ENCODE measurements around the gene PPP1R1A.

DNA sequence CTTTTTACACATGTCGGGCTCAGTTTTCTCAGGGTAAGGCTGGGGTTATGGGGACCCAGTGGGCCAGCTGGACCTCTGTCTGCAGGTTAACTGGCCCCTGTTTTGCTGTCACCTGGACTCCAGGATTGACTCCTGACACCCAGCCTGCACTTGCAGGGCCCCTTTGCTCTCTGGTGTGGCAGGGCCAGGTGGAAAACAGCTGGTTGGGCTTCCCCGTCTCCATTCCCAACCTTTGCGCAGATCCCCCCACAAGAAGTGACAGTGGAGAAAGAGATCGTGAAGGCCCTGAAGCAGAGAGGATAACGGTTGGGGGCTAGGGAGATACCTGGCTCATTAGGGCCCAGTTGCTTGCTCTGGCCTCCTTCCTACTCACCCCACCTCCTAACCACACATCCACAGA, 1.5 kb upstream of the PPP1R1A start:
- TF ChIP-seq, protein P1, sequence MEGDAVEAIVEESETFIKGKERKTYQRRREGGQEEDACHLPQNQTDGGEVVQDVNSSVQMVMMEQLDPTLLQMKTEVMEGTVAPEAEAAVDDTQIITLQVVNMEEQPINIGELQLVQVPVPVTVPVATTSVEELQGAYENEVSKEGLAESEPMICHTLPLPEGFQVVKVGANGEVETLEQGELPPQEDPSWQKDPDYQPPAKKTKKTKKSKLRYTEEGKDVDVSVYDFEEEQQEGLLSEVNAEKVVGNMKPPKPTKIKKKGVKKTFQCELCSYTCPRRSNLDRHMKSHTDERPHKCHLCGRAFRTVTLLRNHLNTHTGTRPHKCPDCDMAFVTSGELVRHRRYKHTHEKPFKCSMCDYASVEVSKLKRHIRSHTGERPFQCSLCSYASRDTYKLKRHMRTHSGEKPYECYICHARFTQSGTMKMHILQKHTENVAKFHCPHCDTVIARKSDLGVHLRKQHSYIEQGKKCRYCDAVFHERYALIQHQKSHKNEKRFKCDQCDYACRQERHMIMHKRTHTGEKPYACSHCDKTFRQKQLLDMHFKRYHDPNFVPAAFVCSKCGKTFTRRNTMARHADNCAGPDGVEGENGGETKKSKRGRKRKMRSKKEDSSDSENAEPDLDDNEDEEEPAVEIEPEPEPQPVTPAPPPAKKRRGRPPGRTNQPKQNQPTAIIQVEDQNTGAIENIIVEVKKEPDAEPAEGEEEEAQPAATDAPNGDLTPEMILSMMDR (IDR thresholded peaks at IDR 0.05): no peak
- no peak for TF ChIP-seq POLR2A (IDR thresholded peaks at IDR 0.05)
